ENCODE measurements around the gene EXOC1.

- TF ChIP-seq CTCF (IDR thresholded peaks at IDR 0.05) (no peak), POLR2A (IDR thresholded peaks at IDR 0.05) (no peak)
These were observed 33.2 kb upstream of the EXOC1 start for GRCh38 chr4:55820279-55820678.

Measured in adrenal gland (tissue), 5 donors.